Right renal pelvis (tissue), 4 donors: ENCODE data around the gene UBA3. TPM values are rescaled to one million over a fixed set of nuclear protein-coding genes. Genes with fewer than 3 reads are reported as not detected.
A peak's percentile ranks its signal among the peaks of the same experiment; 100 is the strongest.

ENCODE experiments used
- DNase-seq, 4 donors: peaks; one replicate each; pipeline ENCODE4 v3.0.0-alpha.2; 2013; ENCODE audit warnings: low read depth in 4 of 4, low spot score in 3 of 4, missing footprints in 1 of 4
- polyA plus RNA-seq, 4 donors: library from polyadenylated mRNA; unstranded; fragments of 120-200 nt; gene quantifications; one replicate each; pipeline ENCODE4 v1.2.1, GENCODE V29; 2013; ENCODE audit not compliant: insufficient read length in 4 of 4

Gene UBA3
- polyA plus RNA-seq: 10 to 100 TPM; 67.2 to 82.5 (median 79.6) TPM

DNA sequence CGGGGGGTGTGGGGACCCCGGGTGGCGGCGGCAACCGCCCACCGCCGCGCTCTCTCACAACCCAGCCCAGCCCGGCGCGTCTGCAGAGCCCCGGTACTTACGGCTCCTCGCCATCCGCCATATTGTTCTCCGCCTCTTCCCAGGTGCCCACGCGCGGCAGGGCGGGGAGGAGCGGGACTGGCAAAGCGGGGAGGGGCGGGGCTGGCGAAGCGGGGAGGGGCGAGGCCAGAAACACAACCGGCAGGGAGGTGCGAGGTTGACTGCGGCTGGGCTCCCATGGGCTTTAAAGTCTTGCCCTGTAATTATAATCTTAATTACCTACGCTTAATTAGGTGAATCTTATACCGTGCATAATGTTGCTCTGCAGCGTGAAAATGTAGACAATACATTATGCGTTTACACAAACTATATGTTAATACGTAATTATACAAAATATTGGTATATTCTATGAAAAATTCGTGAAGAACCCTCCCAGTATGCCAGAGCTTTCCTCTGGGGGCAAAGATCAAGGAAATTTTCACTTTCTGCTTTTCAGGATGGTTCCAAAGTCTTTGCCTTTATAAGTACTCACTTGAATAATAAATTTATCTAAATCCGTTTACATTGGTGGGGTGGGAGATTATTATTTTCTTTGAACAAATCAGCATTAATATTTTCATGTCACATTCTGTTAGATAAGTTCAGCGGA, at the start of gene UBA3:
Gene UBA3 (minus strand): TSS at position 133 of the 688 bp plus-strand sequence. CDS start 12 bp downstream, at position 121.
- peak in 3 of 4 donors; percentile 71 to 75 (median 75) for DNase-seq

DNA sequence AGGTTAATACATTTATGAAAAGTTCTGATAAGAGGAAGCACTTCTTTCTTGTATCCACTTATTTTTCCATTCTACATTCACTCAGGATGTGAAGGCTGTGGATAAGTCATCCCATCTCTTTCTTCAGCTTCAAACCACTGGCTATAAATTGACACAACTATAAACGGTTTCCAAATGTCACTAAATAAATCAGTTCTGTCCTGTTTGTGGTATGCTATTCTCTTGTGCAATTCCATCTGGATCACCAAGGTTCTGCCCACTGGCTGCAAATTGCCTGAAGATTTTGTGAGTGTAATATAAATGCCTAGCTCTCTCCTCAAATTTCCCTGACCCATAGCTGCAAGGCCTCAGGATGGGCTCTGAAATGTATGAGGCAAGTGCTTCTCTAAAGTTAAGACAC, 49.4 kb upstream of the UBA3 start:
- DNase-seq: no peak

DNA sequence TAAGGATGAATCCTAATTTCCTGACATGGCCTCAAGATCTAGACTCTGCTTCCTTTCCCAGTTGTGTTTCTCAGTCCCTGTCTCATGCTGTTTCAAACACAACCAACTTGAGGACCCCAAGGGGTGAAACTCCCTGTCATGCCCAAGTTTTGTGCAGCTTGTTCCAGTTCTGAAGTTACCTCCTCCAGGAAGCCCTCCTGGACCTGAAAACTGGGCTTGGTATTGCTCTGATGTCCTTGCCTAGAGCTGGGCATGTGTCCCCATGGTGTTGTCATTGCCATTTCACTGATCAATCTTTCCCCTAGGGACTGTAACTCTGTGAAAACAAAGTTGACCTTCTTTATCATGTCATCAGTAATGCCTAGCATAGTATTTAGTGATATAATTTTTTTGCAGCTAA, 48.3 kb upstream of the UBA3 start:
- DNase-seq: no peak

DNA sequence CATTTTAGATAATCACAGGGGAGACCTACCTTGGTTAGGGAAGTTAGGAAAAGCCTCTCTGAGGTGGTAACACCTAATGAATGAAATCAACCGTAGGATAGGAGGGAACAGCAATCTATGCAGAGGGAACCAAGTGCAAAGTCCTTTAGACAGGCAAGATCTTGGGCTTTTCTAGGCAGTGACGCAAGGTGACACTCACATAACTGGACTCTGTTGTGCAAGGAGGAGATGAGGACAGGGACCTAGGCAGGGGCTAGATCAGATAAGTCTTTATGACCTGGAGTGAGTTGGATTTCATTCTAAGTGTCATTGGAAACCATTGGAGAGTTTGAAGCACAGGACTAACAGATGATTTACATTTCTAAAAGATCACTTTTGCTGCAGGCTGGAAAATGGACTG, 46.8 kb upstream of the UBA3 start:
- DNase-seq: no peak

DNA sequence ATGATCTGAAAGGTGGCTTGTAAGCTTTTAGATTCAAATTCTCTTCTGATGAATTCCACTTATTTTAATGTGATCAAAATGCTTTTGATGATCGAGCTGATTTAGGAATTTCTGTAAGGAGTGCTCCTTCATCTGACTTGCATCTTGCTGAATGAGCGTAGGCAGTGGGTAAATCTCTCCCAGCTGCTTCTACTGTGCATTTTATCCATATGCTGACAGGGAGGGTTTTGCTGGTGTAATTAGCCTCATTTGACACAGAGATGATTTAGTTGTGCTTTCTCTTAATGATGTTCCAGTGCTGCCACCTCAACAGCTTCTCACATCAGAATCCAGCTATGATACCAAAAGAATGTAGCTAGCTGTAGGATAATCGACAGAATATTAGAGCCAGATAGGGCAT, 46.1 kb upstream of the UBA3 start:
- DNase-seq: no peak

DNA sequence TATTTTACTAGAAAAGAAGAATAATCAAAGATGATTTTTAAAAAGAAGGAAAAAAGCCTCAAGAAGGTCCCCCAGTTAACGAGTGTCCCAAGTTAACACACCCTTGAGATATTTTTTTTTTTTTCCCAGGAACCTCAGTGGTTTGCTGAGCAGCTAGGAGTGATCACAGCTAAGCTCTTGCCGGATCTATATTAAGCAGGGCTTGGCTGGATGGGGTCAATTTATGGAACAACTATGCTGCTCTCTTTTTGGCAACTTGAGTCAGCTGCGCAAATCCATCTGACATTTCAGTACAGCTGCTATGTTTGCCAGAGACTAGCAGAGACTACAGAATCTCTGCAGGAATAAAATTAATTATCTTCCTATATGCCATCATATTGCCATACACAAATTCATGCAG, 42.2 kb upstream of the UBA3 start, which contains the start of gene LMOD3:
Gene LMOD3 (minus strand): TSS at position 193 of the 400 bp plus-strand sequence. CDS start 209 bp downstream, outside the sequence.
- no peak for DNase-seq

GRCh38 chr3:69121950-69122349, 41.8 kb upstream of the UBA3 start:
- DNase-seq: no peak

DNA sequence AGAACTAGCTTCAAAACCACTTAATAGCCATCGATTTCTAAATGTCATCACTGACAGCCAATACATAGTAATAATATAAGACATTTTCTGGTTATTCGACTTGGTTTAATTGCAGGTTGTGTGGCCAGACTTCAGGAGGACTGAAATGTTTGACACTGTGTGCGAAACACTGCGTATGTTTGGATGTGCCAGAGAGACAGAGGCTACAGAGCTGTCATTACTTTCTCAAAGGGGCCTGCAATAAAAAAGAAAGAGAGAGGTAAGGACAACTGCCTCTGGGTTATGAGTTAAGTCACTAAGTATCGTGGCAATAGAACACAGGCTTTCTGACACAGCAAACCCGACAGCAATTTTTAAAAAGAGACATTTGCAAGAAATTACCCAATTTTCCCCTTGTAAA, 41.3 kb upstream of the UBA3 start:
- DNase-seq: no peak

DNA sequence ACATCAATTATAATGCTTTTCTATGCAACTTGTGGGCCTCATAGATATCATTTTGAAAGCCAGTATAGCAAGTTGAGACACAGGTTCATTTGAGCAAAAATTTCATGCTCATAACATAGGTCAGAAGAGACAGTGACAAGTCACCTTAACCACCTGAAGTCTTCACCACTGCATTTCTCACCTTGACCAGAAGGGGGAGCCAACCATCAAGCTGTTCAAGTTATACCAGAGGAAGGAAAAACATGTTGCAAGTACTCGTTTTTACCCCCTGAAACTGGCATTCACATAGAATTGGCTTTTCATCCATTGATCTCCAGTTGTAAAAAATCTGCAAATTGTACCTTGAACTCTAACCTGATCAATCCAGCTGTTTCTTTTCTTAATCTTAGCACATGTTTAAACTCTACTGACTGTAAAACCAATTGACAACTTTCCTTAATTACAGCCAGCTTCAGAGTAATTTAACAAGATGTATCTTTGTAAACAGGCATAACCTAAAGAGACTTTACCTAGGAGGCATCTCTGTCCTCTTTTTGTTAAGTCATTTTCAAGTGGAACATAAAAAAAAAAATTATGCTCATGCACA, 40.8 kb upstream of the UBA3 start:
- peak; percentile 58 to 69 (median 61) for DNase-seq

DNA sequence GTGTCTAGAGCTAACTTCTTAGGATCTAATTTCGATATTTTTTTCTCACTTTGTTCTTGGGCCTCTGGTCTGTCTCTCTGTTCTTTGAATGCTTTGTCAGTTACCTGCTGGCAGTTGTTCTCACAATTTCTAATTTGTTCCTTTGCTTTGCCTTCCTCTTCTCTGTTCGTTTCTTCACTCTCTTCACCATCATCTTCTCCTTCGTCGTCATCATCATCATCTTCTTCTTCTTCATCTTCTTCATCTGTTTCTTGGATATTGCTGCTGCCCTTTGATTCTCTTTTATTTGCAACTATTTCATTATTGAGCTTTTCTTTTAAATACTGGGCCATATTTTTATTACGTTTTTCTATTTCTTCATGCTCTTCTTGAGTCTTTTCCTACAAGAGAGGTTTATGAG, 39.5 kb upstream of the UBA3 start:
- no peak for DNase-seq

- no peak for DNase-seq
These were observed 39.0 kb upstream of the UBA3 start for GRCh38 chr3:69119138-69119537.

DNA sequence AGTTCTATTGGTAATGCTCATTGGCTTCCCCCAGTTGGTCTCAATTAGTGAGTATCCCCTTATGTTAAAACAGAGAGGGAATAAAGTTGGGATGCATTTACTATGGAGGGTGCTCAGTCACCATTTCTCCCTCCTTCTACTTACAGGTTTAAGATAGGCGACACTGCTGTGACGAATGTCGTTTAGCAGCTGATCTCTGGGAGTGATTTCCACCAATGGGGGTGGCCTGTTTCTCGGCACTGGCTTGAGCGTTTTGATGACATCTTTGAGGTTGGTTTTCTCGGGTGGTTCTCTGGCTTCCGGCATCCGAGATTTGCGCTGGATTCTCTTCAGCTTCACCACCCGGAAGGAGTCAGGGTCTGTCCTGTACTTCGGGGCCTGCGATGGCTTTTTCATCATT, 38.4 kb upstream of the UBA3 start:
- no peak for DNase-seq

DNA sequence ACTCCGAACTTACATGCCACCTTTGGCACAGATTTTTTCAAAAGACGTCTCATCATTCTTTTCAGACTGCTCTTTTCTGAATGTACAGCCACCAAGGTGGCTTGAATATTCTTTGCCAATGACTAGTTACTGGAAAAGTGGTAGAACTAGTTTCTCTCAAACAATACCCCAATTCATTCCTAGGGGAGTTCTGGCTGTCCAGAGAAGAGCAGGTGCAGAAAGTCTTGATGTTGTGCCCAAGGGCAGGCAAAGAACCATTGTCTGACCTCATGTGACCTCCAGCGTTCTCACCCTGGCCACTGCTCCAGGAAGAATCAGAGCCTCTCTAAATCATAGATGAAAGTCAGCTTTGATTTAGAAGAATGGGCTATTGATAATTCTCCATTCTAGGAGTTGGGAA, 36.7 kb upstream of the UBA3 start:
- no peak for DNase-seq

DNA sequence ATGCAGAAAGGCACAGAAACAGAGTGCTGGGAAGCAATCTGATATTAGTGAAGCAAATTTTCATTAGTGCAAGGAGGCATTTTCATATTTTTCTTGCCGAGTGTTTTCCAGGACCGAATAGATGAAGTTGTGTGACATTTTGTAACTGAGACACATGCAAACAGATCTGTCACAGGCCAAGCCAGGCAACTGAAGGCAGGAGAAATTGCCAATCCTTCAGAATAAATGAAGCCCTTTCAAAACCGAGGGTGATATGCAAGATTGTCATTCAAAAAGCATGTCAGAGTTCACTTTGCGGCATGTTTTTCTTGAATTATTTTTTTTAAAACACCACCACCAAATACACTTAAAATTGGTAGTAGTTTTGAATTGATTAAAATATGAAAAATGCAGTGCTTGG, 36.0 kb upstream of the UBA3 start:
- no peak for DNase-seq

DNA sequence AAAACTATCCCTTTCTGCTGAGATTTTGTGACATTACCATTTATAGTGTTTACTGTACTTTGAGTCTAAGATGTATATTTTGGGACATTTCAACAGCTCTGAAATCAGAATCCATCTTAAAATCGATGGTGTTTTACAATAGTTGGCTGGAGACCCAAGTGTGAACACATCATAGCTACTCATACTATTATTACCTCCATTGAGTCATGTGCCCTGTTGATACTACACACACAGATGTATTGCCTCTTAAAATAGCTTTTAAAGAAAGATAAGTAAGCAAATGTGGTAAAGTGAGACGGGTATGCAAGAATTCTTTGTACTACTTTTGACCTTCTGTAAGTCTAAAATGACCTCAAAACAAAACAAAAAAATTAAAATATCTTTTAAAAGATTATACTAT, 35.6 kb upstream of the UBA3 start:
- no peak for DNase-seq

GRCh38 chr3:69113536-69113935, 33.4 kb upstream of the UBA3 start:
- DNase-seq: no peak

- no peak for DNase-seq
These were observed 30.9 kb upstream of the UBA3 start for GRCh38 chr3:69110941-69111546.

GRCh38 chr3:69108811-69109210, 28.6 kb upstream of the UBA3 start:
- no peak for DNase-seq

DNA sequence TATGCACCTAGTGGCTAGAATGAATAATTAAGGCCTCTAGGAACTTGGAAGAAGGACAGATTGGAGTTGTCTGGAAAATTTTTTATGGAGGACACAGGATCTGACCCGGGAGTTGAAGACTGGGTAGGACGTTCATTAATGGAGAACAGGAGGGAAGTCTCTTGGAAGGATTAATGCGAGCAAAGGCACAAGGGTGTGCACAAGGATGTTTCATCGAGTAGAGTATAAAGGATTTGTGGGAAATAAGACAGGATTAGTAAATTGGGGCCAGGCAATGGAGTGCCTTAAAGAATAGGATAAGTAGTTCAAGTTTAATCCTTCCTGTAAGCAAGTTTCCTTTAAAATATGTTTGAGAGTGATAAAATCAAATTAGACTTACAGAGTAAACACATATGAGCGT, 27.7 kb upstream of the UBA3 start:
- DNase-seq: no peak

GRCh38 chr3:69105320-69105719, 25.2 kb upstream of the UBA3 start:
- no peak for DNase-seq

- no peak for DNase-seq
These were observed 24.4 kb upstream of the UBA3 start for GRCh38 chr3:69104586-69104985.

DNA sequence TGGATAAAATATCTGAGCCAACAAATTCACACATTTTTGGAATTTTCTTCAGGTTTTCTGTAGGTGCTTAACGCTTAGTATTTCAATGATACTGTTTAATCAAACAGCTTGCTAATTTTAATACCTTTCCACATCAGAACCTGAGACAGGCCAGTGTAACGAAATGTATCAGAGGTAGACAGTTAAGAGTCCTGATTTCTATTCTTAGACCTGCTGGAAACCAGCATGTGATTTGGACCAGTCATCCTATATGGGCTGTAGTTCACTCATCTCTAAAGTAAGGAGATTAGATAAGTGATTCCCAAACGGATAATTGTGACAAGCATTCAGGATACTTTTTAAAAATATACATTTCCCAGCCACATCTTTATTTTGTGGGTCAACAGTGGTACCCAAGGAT, 23.0 kb upstream of the UBA3 start:
- DNase-seq: no peak
